ENCODE data around the gene PIP5K1C. TPM values are rescaled to one million over a fixed set of nuclear protein-coding genes. Genes with fewer than 3 reads are reported as not detected.

Gene PIP5K1C
- total RNA-seq, 1 donor from 2014 or later: 23.5 TPM

DNA sequence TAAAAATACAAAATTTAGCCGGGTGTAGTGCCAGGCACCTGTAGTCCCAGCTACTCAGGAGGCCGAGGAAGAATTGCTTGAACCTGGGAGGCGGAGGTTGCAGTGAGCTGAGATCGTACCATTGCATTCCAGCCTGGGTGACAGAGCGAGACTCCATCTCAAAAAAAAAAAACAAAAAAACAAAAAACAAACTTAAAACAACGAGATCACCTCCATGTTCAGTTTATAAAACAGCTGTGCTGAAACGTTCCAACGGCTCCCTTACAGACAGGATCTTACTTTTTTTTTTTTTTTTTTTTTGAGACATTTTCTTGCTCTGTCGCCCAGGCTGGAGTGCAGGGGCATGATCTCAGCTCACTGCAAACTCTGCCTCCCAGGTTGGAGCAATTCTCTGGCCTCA is 71.5 kb downstream of the PIP5K1C start:
- intact Hi-C loops (cut with micrococcal nuclease): loop anchor here (5.0 kb wide), 3 partner anchors 191 to 844 kb away; partner anchors contain the start of gene HDGFL2

DNA sequence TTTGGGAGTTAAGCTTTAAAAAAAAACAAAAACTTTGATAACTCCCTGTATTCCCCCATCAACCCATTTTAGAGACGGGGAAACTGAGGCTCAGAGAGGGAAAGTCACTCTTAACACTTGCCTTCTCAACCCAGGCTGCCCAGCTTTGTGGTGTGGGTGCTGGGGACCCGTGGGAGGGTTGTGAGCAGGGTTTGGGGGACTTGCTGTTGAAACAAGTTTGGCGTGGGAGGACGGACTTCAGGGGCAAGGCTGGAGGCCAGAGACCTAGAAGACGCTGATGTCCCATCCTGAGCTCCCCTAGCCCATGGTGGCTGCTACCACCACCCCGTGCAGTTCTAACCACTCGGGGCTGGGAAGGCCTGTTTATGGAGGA is 72.9 kb downstream of the PIP5K1C start:
- intact Hi-C loops (cut with micrococcal nuclease): loop anchor here (1.0 to 5.0 kb wide), 10 partner anchors 55 to 845 kb away; partner anchors contain the start of genes FZR1, HDGFL2, HMG20B and MFSD12

DNA sequence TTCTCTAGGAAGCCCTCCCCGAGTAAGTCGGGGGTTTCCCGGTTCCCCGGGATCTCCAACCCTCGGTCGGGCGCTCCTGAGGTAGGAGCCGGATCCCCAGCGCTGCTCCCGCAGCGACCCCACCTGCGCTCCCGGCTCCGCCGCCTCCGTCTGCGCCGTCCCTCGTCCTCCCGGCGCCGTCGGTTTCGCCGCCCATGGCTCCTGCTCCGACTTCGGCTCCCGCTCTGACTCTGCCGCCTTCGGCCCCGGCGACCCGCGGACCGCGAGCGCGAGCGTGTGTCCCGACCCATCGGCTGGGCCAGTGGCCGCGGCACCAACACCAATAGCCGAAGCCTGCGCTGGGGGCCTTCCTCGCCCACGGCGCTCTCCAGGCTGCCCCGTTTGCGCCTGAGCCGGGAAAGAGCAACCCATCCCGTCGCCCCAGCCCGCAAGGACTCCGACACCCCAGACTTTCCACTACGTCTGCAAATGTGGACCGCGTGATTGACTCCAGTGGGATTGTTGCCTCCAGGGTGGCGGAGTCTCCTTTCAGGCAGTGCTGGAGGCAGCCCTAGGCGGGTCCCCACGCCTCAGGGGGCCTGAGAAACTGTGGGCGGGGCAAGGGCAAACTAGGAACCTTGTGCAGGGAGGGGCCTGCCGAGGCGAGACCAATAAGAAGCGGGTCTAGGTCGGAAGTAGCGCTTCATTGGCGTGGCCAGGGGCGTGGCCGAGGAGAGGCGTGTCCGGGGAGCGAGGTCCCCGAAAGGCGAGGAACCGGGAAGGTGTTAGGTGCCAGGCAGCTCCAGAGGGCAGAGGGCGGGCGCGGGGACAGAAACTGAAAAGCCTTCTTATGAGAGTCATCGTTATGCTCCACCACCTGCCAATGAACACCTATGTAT is 73.6 kb downstream of the PIP5K1C start, which contains the start of gene CACTIN:
TSS of gene CACTIN (minus strand) at position 318 of the 878 bp plus-strand sequence. CDS start at position 290, 28 bp downstream.
- intact Hi-C loops (cut with micrococcal nuclease): loop anchor here (1.0 to 5.0 kb wide), 10 partner anchors 54 to 846 kb away; partner anchors contain the start of genes FZR1, HDGFL2, HMG20B and MFSD12

DNA sequence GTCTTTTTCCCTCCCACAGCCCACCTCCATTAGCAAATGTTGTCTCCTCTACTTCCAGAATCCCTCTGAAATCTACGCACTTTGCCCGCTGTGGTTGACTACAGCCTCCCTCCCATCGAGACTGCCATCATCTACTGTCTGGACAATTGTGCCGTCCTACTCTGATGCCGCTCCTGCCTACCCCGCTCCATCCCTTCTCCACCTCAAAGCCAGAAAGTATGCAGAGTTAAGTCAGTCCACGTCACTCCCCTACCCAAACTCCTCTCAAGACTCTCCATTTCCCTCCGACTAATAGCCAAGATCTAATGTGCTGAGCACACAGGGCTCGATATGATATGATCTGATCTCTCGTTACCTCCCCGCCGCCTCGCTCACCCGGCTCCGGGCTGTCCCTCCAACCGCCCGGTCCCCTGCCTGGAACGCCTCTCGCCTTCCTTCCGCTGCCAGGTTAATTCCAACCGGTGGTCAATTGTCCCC is 74.2 kb downstream of the PIP5K1C start:
- intact Hi-C loops (cut with micrococcal nuclease): loop anchor here (2.0 to 5.0 kb wide), 5 partner anchors 119 to 846 kb away; partner anchors contain the start of genes FZR1 and HDGFL2

DNA sequence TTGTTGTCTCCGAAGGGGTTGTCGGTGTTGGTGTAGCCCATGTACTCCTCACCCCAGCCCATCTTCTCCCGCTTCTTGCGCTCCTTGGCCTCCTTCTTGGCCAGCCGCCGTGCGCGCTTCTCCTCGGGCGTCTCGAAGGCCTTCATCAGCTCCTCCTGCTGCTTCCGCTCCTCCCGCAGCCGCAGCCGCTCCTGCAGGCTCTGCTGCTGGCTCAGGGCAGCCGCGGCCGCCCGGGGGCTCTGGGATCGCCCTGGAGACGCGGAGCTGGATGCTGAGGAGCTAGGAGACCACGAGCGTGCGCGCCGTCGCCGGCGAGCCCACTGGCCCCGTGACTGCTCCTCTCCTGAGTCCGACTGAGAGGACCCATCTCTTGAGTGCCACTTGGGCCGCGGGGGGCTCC is 76.6 kb downstream of the PIP5K1C start:
- intact Hi-C loops (cut with micrococcal nuclease): no loop called here

DNA sequence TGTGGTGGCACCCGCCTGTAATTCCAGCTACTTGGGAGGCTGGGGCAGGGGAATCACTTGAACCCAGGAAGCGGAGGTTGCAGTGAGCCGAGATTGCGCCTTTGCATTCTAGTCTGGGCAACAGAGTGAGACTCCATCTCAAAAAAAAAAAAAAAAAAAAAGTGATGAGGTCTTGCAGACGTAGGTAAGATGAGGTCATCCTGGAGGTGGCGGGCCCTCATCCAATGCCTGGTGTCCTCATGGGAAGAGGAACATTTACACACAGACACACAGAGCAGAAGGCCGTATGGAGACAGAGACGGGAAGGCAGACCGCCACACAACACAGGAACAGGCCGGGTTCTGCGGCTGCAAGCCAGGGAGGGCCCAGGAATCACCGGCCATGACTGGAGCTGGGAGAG is 78.0 kb downstream of the PIP5K1C start:
- intact Hi-C loops (cut with micrococcal nuclease): no loop called here

DNA sequence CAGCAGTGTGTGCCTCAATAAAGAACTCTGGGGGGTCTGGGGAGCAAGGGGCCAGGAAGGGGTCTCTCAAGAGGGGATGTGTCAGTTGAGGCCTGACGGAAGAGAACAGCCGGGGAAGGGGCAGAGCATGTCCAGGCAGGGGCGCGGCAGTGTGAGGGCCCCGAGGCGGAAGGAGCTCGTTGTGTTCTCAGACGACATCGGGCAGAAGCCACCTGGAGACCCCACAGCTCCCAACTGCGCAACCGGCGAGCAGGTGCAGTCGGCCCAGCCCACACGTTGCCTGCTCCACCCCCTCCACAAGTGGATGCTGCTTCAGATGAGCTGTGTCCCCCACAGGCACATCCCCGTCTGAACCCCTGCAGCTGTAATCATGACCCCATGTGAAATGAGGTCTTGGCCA is 78.6 kb downstream of the PIP5K1C start:
- intact Hi-C loops (cut with micrococcal nuclease): no loop called here

DNA sequence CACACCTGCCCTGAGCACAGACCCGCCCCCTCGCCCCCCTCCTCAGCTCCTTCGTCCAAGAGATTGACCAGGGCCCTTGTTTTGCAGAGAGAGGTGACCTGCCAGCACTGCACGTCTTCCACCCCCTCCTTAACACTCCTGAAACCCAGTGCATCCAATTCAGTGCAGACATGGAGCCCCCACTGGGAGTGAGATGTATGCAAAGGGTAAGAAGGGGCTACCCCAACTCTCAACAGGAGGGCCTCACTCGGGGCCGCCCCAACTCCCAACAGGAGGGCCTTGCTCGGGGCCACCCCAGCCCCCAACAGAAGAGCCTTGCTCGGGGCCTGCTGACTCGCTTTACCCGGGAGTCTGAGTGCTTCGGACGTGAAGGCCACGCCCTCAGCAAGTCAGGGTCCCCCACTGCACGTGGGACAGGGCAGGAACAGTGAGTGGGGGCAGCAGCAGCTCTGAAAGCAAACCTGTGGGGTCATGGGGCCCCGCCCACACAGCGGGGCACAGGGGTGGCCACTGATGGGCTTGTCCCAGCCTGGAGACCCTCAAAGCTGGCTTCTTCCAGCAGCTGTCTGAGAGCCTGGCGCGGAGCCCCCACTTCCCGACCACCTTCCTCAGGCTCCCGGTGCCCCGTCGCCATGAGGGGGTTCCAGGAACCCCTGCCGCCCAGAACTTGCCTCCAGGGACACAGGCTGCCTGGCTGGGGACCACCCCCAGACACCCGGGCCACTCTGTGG is 79.3 kb downstream of the PIP5K1C start:
- intact Hi-C loops (cut with micrococcal nuclease): no loop called here

DNA sequence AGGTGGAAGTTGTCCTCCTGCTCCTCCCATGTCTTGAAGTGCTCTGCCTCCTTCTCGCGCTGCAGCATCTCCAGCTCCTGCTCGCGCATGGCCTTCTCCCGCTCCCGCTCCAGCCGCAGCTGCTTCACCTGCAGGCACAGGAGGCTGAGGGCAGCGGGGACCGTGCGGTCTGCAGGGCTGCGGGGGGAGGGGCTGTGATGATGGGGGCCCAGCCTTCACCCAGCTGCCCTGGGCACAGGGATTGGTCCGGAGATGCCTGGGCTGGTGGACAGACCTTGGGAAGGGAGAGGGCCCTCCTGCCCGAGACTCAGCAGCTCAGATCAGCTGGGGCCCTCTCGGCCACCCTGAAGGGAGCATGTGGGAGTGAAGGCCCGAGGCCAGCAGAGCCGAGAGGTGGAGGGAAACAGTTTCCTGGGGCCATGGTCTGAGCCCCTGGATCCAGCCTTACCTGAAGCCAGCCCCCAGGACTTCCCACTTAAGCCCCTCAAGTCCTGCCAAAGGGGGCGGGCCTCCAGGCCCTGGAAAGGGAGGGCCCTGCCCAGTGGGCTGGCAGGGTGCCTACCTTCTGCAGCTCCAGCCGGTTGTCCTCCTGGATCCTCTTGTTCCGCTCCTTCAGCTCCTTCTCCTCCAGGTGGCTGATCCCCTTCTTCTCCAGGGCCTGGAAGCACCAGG is 80.0 kb downstream of the PIP5K1C start:
- intact Hi-C loops (cut with micrococcal nuclease): no loop called here

DNA sequence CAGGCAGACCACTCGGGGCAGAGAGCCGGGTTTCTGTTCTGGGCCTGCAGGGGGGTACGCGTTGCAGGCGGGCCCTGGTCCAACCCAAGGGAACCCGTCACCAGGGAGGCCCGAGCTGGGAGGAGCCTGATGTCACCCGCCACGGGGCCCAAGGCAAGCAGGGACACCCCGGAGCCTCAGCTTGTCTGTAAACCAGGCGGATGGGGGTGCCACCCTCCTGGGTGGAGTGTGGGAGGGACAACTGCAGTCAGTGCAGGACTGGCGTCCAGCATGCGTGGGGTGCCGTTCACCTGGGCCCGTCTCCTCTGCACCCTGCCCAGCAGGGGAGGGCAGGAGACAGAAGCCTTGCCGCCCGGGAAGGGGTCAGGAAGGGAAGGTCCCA is 80.6 kb downstream of the PIP5K1C start:
- intact Hi-C loops (cut with micrococcal nuclease): loop anchor here (2.0 kb wide), 1 partner anchor 75 kb away; no protein-coding TSS in a partner anchor

DNA sequence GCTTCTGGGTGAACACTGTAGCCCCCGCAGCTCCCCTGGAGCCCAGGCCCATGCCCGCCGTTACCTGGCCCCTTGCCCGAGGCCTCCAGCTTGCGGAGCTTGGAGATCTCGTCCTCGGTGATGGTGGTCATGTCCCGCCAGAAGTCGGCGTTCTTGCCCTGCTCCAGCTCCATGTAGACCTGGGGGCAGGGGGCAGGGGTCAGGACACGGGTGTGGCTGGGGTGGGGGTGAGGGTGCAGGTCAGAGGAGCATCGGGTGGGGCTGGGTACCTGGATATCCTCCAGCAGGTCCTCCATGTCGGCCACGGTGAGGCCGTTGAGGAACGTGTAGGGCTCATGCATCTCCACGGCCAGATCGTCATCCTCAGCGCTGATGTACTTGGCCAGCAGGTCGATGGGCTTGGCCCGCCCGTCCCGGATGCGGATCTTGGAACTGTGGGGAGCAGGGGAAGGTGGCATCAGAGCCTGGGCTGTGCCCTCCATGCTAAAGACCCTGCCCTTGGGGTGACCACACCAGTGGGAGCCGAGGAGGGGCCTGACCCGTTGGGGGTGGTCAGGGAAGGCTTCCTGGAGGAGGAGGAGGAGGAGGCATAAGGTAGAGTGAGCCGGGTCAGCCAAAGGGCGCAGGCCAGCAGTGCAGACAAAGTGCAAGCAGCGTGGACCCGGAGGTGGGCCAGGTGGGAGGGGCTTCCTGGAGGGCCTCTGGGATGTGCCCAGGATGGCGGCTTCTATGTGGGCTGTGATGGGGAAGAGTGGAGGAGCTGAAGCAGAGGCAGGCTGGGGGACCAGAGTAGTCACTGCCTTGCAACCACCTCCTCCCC is 81.2 kb downstream of the PIP5K1C start:
- intact Hi-C loops (cut with micrococcal nuclease): loop anchor here (2.0 kb wide), 1 partner anchor 74 kb away; no protein-coding TSS in a partner anchor

DNA sequence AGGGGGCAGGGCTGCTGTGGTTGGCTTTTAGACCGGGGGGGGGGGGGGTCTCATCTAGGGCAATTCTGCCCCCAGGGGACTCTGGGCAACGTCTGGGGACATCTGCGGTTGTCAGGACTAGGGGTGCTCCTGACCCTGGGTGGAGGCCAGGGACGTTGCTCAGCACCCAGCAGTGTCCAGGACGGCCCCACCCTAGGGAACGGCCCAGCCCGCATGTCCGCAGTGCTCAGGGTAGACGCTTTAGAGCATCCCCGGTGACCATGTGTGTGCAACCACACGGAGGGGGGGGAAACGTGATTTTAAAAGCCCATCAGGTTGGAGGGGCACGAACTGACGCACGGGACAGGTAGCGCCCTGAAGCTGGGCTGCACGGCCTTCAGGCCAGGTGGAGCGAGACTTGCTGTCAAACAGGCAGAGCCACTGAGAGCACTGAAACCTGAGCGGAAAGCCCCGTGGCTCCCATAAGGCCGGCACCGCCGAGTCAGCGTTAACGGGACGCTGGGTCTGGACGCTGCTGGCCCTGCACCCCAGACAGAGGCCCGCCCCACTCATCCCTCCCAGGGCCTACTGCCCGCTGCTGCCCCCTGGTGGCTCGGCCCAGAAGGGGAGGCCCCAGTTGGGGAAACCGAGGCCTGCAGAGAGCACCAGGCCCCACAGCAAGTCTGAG is 82.0 kb downstream of the PIP5K1C start:
- intact Hi-C loops (cut with micrococcal nuclease): loop anchor here (2.0 kb wide), 1 partner anchor 73 kb away; no protein-coding TSS in a partner anchor

DNA sequence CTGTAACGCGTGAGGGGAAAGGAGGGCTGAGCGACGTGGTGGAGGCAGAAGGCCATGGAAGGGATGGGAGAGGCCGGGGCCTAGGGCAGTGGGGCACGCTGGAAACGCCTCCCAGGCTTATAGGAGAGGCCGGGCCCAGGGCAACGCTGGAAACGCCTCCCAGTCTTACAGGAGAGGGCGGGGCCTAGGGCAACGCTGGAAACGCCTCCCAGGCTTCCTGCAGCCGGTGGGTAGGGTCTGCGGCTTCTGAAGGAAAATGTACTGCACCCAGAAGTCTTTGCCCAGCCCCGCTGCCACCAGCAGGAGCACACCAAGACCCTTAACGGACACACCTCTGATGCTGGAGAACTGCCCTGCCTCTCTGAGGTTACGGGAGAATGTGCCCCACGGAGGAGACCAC is 82.8 kb downstream of the PIP5K1C start:
- intact Hi-C loops (cut with micrococcal nuclease): no loop called here

DNA sequence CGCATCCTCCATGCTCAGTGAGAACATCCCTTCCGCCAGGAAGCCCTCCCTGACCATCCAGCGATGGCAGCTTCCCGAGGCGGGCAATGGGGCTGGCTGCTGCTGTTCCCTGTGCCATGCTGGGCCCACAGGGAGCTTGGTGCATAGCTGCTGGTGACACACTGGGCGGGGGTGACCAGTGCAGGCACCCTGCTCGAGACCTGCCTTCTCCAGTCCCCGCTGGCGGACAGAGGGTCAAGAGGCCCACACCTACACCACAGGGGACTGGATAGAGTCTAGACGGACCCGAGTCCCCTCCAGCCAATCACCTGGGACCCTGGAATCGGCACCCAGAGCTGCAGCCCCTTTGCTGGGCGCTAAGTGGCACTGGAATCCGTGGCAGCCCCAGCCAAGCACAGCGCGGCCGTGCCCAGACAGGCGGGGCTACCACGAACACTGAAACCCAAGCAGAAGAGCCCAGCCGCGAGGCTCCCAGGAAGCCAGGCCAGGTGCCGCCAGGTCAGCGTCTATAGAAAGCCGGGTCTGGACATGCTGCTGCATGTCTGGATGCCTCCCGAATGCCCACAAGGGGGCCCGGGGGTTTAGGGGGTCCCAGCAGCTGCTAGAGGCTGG is 84.6 kb downstream of the PIP5K1C start:
- intact Hi-C loops (cut with micrococcal nuclease): no loop called here

DNA sequence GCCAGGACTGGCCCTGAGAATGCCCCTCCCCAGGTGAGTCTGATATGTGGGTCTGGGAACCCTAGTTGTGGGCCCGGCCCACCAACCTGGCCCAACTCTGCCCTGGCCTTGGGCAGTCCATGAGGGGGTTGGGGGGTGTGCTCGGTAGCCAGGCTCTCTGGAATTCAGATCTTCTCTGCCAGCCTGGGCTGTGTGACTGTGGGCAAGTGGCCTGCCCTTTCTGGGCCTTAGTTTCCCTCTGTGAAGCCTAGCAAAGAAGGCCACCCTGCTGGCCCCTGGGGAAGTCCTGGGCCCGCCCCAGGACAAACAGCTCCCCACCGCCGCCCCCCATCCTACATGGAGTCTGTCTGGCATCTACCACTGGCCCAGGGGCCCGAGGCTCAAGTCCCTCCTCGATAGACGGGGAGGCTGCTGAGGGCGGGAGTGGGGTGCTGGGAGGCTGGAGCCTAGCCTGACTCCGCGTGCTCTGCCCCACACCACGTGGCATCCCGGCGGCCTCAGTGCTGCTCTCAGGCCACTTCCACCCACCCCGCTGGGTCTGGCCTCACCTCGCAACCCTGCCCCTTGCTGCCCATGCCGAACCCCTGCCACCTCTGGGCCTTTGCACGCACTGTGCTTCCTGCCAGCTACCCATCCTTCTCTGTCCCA is 85.3 kb downstream of the PIP5K1C start:
- intact Hi-C loops (cut with micrococcal nuclease): no loop called here

DNA sequence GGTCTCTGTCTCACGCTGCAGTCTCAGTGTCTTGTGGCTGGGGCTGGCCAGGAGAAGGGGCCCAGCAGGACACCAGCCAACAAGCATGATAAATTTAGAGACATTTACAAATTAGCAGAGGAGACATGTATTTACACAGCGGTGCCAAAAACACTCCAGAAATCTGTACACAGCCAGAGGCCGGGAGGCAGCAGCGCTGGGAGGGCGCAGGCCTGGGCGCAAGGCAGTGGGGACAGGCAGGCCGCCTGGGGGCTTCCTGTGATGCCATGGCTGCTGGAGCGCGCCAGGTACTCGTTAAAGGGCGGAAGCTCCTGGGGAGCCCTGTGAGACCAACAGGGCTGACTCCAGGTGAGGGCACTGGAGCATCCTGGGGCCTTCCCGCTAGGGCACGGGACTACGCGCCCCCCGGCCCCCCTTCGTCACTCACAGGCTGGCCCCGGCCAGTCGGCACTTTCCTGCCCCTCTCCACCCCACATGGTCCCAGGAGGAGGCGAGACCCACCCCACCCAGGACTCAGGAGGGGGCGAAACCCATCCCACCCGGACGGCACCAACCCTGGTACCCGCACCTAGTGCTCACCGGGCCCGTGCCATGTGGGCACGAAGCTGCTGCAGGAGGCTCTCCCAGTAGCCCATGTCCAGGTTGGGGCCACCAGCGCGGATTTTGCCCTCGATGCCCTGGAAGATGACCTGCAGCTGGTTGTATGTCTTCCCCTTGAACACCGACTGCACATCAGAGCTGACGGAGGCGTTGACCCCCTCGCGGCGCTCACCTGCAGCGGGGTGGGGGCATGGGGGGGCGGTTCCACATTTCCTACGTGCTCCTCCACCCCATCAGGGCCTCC is 86.2 kb downstream of the PIP5K1C start:
- intact Hi-C loops (cut with micrococcal nuclease): no loop called here

DNA sequence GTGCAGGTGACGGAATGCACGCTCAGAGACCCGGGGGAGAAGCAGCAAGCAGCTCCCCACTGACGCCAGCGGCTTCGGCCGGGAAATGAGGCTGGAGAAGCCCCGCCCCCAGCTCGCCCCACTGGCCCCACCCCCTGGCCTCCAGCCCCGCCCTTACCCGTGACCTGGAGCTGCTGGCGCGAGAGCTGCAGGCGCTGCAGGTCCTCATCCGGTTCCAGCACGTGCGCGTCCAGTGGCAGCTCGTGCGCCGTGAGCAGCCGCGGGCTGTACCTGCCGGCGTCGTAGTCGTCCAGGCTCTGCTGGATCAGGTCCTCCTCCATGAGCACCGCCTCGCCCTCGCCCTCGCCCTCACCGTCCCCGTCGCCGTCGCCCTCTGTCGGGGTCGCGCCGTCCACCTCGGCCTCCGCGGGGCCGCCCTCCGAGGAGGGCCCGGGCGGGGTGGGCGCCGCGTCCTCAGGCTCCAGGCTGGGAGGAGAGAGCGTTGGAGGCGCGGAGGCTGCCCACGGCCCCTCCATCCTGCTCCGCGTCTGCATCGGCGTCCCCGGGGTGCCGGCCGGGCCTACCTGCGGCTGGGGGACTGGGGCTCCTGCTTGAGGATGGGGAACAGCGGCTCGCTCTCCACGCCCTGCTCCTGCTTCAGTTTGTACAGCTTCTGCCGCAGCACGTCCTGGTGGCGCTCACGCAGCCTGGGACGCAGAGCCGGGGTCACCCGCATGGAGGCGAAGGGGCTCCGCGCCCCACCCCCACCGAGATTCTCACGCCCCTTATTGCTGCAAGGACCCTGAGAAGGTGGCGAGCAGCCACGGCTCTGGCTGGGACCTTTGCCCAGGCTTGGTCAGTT is 87.1 kb downstream of the PIP5K1C start:
- intact Hi-C loops (cut with micrococcal nuclease): no loop called here
